GM20000 (cell line): ENCODE measurements around the gene HECTD4.

ENCODE experiments used
- DNase-seq: peaks from one replicate; pipeline ENCODE4 v3.0.0; 2012; ENCODE audit warnings: low spot score
- TF ChIP-seq, protein P1 (sequence below): IDR thresholded peaks from 2 replicates; pipeline ENCODE4 v1.5.1; 2012; ENCODE audit warnings: mild to moderate bottlenecking, control low read depth; ENCODE audit errors: extremely low read depth, missing control alignments

Gene HECTD4

DNA sequence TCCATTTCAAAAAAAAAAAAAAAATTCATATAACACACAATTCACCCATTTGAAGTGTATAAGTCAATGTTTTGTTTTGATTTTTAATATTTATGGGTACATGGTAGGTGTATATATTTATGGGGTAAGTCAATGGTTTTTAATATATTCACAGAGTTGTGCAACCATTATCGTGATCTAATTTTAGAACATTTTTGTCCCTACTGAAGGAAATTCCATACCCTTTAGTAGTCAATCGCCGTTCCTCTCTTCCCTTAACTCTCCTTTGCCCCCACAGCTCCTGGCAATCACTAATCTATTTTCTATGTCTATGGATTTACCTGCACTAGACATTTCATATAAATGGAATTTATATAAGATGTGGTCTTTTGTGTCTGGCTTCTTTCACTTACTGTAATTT, 164.1 kb downstream of the HECTD4 start:
- DNase-seq, result no peak
- TF ChIP-seq, protein P1, sequence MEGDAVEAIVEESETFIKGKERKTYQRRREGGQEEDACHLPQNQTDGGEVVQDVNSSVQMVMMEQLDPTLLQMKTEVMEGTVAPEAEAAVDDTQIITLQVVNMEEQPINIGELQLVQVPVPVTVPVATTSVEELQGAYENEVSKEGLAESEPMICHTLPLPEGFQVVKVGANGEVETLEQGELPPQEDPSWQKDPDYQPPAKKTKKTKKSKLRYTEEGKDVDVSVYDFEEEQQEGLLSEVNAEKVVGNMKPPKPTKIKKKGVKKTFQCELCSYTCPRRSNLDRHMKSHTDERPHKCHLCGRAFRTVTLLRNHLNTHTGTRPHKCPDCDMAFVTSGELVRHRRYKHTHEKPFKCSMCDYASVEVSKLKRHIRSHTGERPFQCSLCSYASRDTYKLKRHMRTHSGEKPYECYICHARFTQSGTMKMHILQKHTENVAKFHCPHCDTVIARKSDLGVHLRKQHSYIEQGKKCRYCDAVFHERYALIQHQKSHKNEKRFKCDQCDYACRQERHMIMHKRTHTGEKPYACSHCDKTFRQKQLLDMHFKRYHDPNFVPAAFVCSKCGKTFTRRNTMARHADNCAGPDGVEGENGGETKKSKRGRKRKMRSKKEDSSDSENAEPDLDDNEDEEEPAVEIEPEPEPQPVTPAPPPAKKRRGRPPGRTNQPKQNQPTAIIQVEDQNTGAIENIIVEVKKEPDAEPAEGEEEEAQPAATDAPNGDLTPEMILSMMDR, result no peak

- DNase-seq, result no peak
These were observed 164.6 kb downstream of the HECTD4 start for GRCh38 chr12:112217647-112218046.

DNA sequence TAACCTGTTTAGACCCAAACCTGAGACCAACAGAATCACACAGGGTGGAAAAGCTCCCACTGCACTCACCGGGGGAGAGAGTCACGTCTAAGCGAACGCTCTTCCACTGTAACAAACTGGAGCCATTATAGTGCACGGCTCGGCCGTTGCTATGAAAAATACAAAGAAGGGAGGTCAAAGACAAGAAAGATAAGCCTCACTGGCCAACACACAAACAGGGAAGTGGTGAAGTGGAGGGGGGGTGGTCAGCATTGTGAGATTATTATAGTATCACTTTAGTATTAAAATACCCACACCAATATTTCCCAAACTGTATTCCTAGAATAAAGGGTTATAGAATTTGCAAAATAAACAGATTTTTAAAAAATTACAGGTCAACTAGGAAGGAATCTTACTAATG, 166.0 kb downstream of the HECTD4 start:
- TF ChIP-seq, protein P1, result no peak
- no peak for DNase-seq

More at GRCh38 chr12:112217647-112218046, 164.6 kb downstream of the HECTD4 start:
- TF ChIP-seq, protein P1, result no peak

DNA sequence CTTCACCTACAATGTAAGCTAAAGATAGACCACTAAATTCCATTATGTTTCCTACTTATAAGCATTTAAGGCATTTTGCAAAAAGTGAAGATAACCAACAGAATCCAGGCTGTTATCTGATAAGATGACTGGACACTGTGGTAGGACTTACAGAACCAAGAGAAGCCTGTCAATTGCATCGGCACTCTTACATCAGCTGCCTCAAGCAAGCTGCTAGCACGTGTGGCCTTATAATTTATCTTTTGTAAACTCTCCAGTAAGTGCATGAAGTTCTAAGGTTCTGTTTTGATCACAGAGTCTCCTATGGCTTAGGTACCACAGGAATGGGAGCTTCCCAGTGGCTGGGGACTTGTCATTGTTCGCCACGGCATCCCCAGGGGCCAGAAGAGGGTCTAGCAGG, 168.2 kb downstream of the HECTD4 start:
- TF ChIP-seq, protein P1, result no peak
- no peak for DNase-seq

DNA sequence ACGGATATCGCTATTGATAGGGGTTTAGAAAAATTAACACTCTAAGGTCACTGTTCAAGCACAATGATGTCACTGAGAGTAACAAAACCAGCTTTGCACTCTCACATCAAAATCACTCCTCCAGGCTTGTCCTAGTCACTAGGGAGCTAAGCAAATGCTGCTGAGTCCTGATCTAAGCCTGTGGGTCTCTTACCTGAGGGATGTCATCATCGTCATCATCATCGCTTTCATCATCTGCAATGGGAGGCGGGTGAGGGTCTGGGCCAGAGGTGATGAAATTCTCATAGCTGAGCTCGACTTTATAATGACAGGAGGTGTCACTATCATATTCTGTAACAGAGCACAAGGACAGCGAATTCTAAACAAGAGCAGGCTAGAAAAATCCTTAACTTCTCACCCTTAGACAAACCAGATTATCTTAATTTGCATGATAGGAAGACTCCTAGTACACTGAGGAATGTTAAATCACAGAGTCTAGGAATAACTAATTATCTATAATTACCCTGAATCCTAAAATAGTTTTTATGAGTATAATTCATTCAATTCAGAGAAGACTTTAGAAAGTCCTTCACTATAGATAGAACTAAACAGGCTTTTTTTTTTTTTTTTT, 173.8 kb downstream of the HECTD4 start:
- TF ChIP-seq, protein P1, result no peak
- no peak for DNase-seq

- TF ChIP-seq, protein P1, result no peak
- no peak for DNase-seq
These were observed 174.8 kb downstream of the HECTD4 start for GRCh38 chr12:112207397-112207924.

- no peak for DNase-seq
- TF ChIP-seq, protein P1, result no peak
These were observed 175.3 kb downstream of the HECTD4 start for GRCh38 chr12:112206944-112207343.
